Dermis lymphatic vessel endothelial cell (primary cell): ENCODE measurements around the gene FOXO6. TPM values are rescaled to one million over a fixed set of nuclear protein-coding genes. Genes with fewer than 3 reads are reported as not detected.

ENCODE experiments used
- total RNA-seq: library from RNA; depleted of rRNA; stranded (reverse); fragments of >200 nt; gene quantifications from 2 replicates; pipeline ENCODE4 v1.2.1, GENCODE V29; 2014

The FOXO6 gene
- under 0.01 TPM in 1 of 2 replicates, not detected in the other for total RNA-seq

DNA sequence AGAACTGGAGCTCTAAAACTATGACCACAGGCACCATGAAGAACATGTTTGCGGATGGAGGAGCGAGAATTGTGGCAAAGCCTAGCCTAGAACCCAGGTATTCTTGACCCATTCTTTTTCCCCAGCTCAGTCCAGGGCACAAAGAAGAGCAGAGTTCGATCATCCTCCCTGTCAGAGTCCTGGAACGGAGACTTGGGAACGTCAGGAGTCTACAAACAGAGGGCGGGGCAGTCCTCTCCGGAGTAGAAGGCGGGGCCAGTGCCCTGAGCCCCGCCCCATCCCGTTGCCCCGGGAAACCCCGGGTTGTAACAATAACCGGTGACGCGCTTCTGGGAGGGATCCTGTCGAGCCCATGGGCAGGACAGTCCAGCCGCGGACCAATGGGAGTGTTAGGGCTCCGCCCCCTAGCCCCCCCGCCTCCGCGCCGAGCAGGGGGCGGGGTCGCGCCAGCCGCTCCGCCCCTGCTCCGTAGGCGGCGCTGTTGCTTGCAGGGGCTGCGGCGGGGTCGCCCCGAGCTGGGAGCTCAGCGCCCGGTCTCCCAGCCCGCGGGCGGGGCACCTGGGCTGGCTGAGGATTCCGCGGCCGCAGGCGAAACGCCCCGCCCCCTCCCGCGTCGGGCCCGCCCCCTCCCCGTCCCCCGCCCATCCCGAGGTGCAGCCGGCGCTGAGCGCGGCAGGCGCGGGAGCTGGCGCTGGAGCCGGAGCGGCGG is at the start of gene FOXO6:
Gene FOXO6, plus strand, starts transcription at position 649 of the 709 bp plus-strand sequence.

Other genes starting within 250 kb of the FOXO6 start
- gene SCMH1, start 119.1 kb upstream of the FOXO6 start, total RNA-seq: 8.5 and 9.5 TPM in 2 replicates
- gene EDN2, start 123.2 kb downstream of the FOXO6 start, total RNA-seq: not detected in 2 replicates